ENCODE measurements around the gene STOML1. TPM values are rescaled to one million over a fixed set of nuclear protein-coding genes. Genes with fewer than 3 reads are reported as not detected.
A peak's percentile ranks its signal among the peaks of the same experiment; 100 is the strongest.

STOML1 gene
- total RNA-seq, 3 donors from 2014 or later, result 11.5 to 13.4 (median 12.4) TPM

GRCh38 chr15:73988445-73988969, 3.6 kb downstream of the STOML1 start:
- Histone ChIP-seq H3K36me3 (ENCODE audit: low read depth) (no peaks in the 10 kb centered on the region), H3K9me3 (no peaks in the 10 kb centered on the region), H3K4me3 (no peak overlapping the region), H3K4me1 (ENCODE audit: low read depth) (peaks cover 13% of the 10 kb centered on the region)
- no peak for ATAC-seq
- TF ChIP-seq CTCF (IDR thresholded peaks at IDR 0.05), result no peak
- intact Hi-C loops (cut with DNase I, micrococcal nuclease), result loop anchor here in 1 of 2 donors (10.0 kb wide), 1 partner anchor 46 kb away; no protein-coding TSS in a partner anchor
- DNase-seq, result no peak

DNA sequence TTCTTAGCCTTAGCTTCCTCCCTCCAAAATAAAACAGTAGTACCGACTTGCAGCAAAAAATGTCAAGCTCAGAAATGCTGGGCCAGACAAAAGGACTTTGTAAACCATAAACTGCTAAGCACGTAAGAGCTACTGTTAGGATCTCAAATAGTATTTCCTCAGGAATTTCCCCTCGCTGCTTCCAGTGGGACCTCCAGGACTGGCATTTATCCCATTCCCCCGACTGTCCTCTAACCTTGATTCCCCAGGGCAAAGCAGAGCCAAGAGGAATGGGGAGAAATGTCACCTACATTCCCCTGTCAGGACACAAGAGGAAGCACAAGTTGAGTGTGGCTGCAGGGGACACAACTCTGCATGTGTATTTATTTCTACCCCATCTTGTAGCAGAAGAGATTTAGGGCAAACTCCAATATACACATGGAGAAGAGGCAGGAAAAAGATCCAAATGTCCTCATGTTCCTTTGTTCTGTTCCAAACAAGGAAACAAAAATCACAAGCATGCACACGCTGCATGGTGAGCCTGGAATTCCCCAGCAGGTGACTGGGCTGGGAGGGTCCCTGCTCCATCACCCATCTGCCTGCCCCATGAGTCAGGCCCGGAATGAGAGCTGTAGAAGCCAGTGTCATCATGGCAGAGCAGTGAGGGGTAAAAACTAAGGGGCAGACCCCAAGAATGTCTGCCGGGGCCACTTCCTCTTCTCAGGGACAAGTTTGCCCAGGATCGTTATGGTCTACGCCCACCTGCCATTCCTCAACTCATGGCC, 4.2 kb downstream of the STOML1 start:
- Histone ChIP-seq H3K4me3 (no peak overlapping the region), H3K4me1 (ENCODE audit: low read depth) (peaks cover 11% of the 10 kb centered on the region), H3K36me3 (ENCODE audit: low read depth) (no peaks in the 10 kb centered on the region), H3K9me3 (no peaks in the 10 kb centered on the region)
- TF ChIP-seq CTCF (IDR thresholded peaks at IDR 0.05), result no peak
- intact Hi-C loops (cut with DNase I, micrococcal nuclease), result loop anchor here in 1 of 2 donors (10.0 kb wide), 1 partner anchor 47 kb away; no protein-coding TSS in a partner anchor
- DNase-seq, result no peak
- peak; percentile 19 for ATAC-seq

DNA sequence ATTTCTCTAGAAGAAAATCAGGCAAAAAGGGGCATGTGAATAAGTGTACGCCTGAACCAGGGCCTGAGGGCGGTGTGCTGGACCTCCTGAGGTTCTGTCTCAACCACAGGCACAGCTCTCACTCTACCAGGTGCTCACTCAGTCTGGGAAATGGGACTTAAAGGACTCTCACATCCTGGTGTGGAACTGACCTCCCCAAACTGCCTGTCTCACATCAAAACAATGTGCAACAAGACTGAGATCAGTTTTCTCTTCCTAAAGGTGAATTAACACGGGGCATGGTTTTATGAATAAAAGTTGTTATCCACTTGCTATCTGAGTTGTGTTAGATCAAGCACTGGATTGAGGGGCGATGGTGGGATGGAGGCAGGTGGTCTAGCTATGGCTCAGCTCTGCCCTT, 4.8 kb downstream of the STOML1 start:
- H3K9me3 ChIP-seq, result no peaks in the 10 kb centered on the region
- TF ChIP-seq CTCF (IDR thresholded peaks at IDR 0.05), result no peak
- no peak for DNase-seq
- intact Hi-C loops (cut with DNase I, micrococcal nuclease), result loop anchor here in 1 of 2 donors (10.0 kb wide), 1 partner anchor 48 kb away; no protein-coding TSS in a partner anchor
- H3K36me3 ChIP-seq (ENCODE audit: low read depth), result no peaks in the 10 kb centered on the region
- H3K4me1 ChIP-seq (ENCODE audit: low read depth), result peaks cover 7% of the 10 kb centered on the region
- H3K4me3 ChIP-seq, result no peak overlapping the region
- no peak for ATAC-seq

GRCh38 chr15:73986776-73987056, 5.4 kb downstream of the STOML1 start:
- no peak for ATAC-seq
- DNase-seq, result no peak
- Histone ChIP-seq H3K36me3 (ENCODE audit: low read depth) (no peaks in the 10 kb centered on the region), H3K9me3 (no peaks in the 10 kb centered on the region), H3K4me1 (ENCODE audit: low read depth) (peaks cover 7% of the 10 kb centered on the region), H3K4me3 (no peak overlapping the region)
- no peak for TF ChIP-seq CTCF (IDR thresholded peaks at IDR 0.05)
- intact Hi-C loops (cut with DNase I, micrococcal nuclease), result loop anchor here in 1 of 2 donors (10.0 kb wide), 1 partner anchor 48 kb away; no protein-coding TSS in a partner anchor

GRCh38 chr15:73986055-73986775, 5.9 kb downstream of the STOML1 start:
- no peak for TF ChIP-seq CTCF (IDR thresholded peaks at IDR 0.05)
- peaks cover 7% of the 10 kb centered on the region for H3K4me1 ChIP-seq (ENCODE audit: low read depth)
- ATAC-seq (no peak), DNase-seq (no peak)
- no peak overlapping the region for H3K4me3 ChIP-seq
- H3K36me3 ChIP-seq (ENCODE audit: low read depth), result no peaks in the 10 kb centered on the region
- no peaks in the 10 kb centered on the region for H3K9me3 ChIP-seq
- intact Hi-C loops (cut with DNase I, micrococcal nuclease), result loop anchor here in 1 of 2 donors (10.0 kb wide), 1 partner anchor 49 kb away; no protein-coding TSS in a partner anchor
